Stomach (tissue), 9 donors: Measurements from ENCODE around the gene ERGIC3. TPM values are rescaled to one million over a fixed set of nuclear protein-coding genes. Genes with fewer than 3 reads are reported as not detected.

ENCODE experiments used
- DNase-seq, 2 donors: peaks; one replicate each; pipeline versions ENCODE4 v3.0.0 to v3.0.0-alpha.2; 2013 to 2019
- H3K27ac ChIP-seq, 5 donors: fragments of 200-600 bp in 4 of 5; sonication (generic) in 4 of 5; one replicate each; pipeline ENCODE4 v1.5.1; 2013 to 2019; ENCODE audit warnings: mild to moderate bottlenecking in 1 of 5, moderate library complexity in 1 of 5
- H3K27me3 ChIP-seq, 3 donors: fragments of 200-600 bp; sonication (generic); one replicate each; pipeline ENCODE4 v1.5.1; 2017 to 2019; ENCODE audit warnings: mixed run types in 1 of 3
- H3K36me3 ChIP-seq, 4 donors: fragments of 200-600 bp; sonication (generic); 1 replicate in 3 of 4; 2 replicates in 1 of 4; pipeline ENCODE4 v1.5.1; 2016 to 2019
- H3K4me1 ChIP-seq, 4 donors: fragments of 200-600 bp; sonication (generic); one replicate each; pipeline ENCODE4 v1.5.1; 2016 to 2019
- H3K4me3 ChIP-seq, 4 donors: fragments of 200-600 bp; sonication (generic) in 3 of 4; one replicate each; pipeline ENCODE4 v1.5.1; 2016 to 2019; ENCODE audit warnings: mild to moderate bottlenecking in 1 of 4
- H3K9me3 ChIP-seq, 4 donors: fragments of 200-600 bp; sonication (generic); one replicate each; pipeline ENCODE4 v1.5.1; 2016 to 2019
- CTCF ChIP-seq, 7 experiments: fragments of 450-650 bp in 4 of 7; fragments of 200-600 bp in 3 of 7; sonication (generic) in 3 of 7; IDR thresholded peaks; one replicate each; pipeline ENCODE4 v1.5.1; 2016 to 2019; ENCODE audit warnings: antibody characterized with exemption in 7 of 7, control low read depth in 2 of 7, mild to moderate bottlenecking in 1 of 7
- EP300 ChIP-seq: sonication (generic); formaldehyde crosslinking; IDR thresholded peaks from one replicate; pipeline ENCODE4 v1.6.1; 2017; ENCODE audit warnings: antibody characterized with exemption
- POLR2A ChIP-seq, 4 donors: fragments of 450-650 bp; IDR thresholded peaks; one replicate each; pipeline ENCODE4 v1.6.1; 2016; ENCODE audit warnings: antibody characterized with exemption in 4 of 4, control low read depth in 2 of 4, mild to moderate bottlenecking in 1 of 4, moderate library complexity in 1 of 4
- POLR2AphosphoS5 ChIP-seq, 3 donors: sonication (generic); formaldehyde crosslinking; IDR thresholded peaks; one replicate each; pipeline ENCODE4 v1.6.1; 2016; ENCODE audit warnings: antibody characterized with exemption in 3 of 3
- WGBS, 5 donors: extraction: QIAGEN DNeasy Blood & Tissue Kit in 3 of 5; methylation state at CpG; one replicate each; pipeline versions ENCODE4 v1.1.5 to v1.1.7; 2013 to 2018; 5-methylcytosine and 5-hydroxymethylcytosine counted together
- intact Hi-C: fragments of 100-400 bp; cut with DNase I; formaldehyde crosslinking; loops from one replicate; pipeline ENCODE4 v1.15.1; 2023; ENCODE audit warnings: low total_unique reads
- polyA plus RNA-seq, 3 donors: library from polyadenylated mRNA; stranded (reverse); fragments of 200-250 nt; gene quantifications; one replicate each; pipeline ENCODE4 v1.2.3, GENCODE V29; 2013
- total RNA-seq, 5 donors: library from RNA; depleted of rRNA; stranded (reverse); fragments of >200 nt; gene quantifications; one replicate each; pipeline versions ENCODE4 v1.1.0 to v1.2.3, GENCODE V29; 2014 to 2016
- donor health status: healthy with polysubstance abuse.
- donor health status: Bipolar disorder and iron deficiency.
- donor health status: healthy.

ERGIC3 gene
- total and polyA plus RNA-seq, 8 donors, result 32.1 to 302 (median 220) TPM

GRCh38 chr20:35600993-35601973 lies 59.4 kb downstream of the ERGIC3 start:
- intact Hi-C loops, result no loop called here
- peak in 5 of 7 experiments; percentile 11 to 57 (median 35) for TF ChIP-seq CTCF (IDR thresholded peaks at IDR 0.05)
- TF ChIP-seq POLR2A (IDR thresholded peaks at IDR 0.05), result no peak
- peak; percentile 6 to 74 (median 51) for TF ChIP-seq POLR2AphosphoS5 (IDR thresholded peaks at IDR 0.05)
- no peaks in the 10 kb centered on the region for H3K9me3 ChIP-seq

GRCh38 chr20:35601990-35602389 lies 60.1 kb downstream of the ERGIC3 start:
- peaks cover 0 to 37% (median 12%) of the 10 kb centered on the region in 3 donors for H3K27me3 ChIP-seq
- intact Hi-C loops, result no loop called here
- DNase-seq, result no peak
- no peaks in the 10 kb centered on the region for H3K9me3 ChIP-seq
- no peak for TF ChIP-seq EP300
- no peak for TF ChIP-seq CTCF (IDR thresholded peaks at IDR 0.05)
- TF ChIP-seq POLR2AphosphoS5 (IDR thresholded peaks at IDR 0.05), result no peak
- 39 to 69% (median 44%) methylated on average over 14 to 30 of the region's 30 CpGs for WGBS, 5 donors
- H3K4me3 ChIP-seq, result peak overlapping the region; percentile 50 to 58 (median 54)
- peaks cover 0 to 10% (median 0%) of the 10 kb centered on the region in 4 donors for H3K36me3 ChIP-seq
- peak overlapping the region in 3 of 5 donors; percentile 38 to 56 (median 48) for H3K27ac ChIP-seq
- peaks cover 17 to 28% (median 23%) of the 10 kb centered on the region in 4 donors for H3K4me1 ChIP-seq

More at GRCh38 chr20:35600993-35601973, 59.4 kb downstream of the ERGIC3 start:
- H3K27me3 ChIP-seq, result peaks cover 0 to 37% (median 12%) of the 10 kb centered on the region in 3 donors
- peaks cover 17 to 28% (median 23%) of the 10 kb centered on the region in 4 donors for H3K4me1 ChIP-seq
- peak; percentile 83 to 95 for DNase-seq
- peak overlapping the region; percentile 50 to 58 (median 54) for H3K4me3 ChIP-seq
- 4 to 20% (median 6%) methylated on average over 25 to 103 of the region's 103 CpGs for WGBS, 5 donors
- peaks cover 0 to 10% (median 0%) of the 10 kb centered on the region in 4 donors for H3K36me3 ChIP-seq
- peak overlapping the region in 3 of 5 donors; percentile 38 to 56 (median 48) for H3K27ac ChIP-seq

GRCh38 chr20:35602851-35603495 lies 61.1 kb downstream of the ERGIC3 start:
- DNase-seq, result no peak
- H3K36me3 ChIP-seq, result peaks cover 0 to 10% (median 0%) of the 10 kb centered on the region in 4 donors
- H3K27ac ChIP-seq, result no peak overlapping the region
- H3K27me3 ChIP-seq, result peaks cover 0 to 37% (median 12%) of the 10 kb centered on the region in 3 donors
- H3K4me1 ChIP-seq, result peaks cover 17 to 28% (median 23%) of the 10 kb centered on the region in 4 donors
- TF ChIP-seq EP300 (no peak), POLR2A (IDR thresholded peaks at IDR 0.05) (no peak), CTCF (IDR thresholded peaks at IDR 0.05) (no peak), POLR2AphosphoS5 (IDR thresholded peaks at IDR 0.05) (no peak)
- H3K4me3 ChIP-seq, result no peak overlapping the region
- intact Hi-C loops, result no loop called here
- 91 to 95% (median 92%) methylated on average over 15 of the region's 15 CpGs for WGBS, 5 donors
- H3K9me3 ChIP-seq, result no peaks in the 10 kb centered on the region
